Measurements from ENCODE around the gene STK32B. TPM values are rescaled to one million over a fixed set of nuclear protein-coding genes. Genes with fewer than 3 reads are reported as not detected.

The STK32B gene
- polyA plus RNA-seq, 4 donors: 0.27 to 0.75 (median 0.58) TPM; not detected in 1

DNA sequence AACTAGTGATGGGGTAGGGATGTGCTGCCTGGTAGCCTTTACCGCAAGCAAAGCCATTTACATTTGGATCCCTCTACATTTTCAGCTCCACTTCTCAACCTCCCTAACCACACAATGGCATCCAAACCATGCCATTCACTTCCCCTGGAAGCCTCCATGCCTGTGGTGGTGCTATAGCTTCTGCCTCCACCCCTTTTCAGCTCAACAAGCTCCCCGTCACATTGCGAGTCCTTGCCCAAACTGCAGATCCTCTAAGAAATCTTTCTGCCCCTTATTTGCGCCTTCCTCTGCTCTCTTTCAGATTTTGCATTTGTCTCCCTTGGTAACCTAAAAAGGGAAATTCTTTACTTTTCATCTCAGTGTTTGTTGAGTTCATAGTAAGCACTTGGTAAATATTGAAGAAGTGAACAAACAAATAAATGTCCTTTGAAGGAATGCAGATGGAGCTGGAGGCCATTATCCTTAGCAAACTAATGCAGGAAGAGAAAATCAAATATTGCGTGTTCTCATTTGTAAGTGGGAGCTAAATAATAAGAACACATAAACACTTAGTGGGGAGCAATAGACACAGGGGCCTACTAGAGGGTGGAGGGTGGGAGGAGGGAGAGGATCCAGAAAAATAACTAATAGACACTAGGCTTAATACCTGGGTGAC is 38.9 kb upstream of the STK32B start:
- Histone ChIP-seq H3K4me1 (ENCODE audit: control insufficient read depth in 3 of 3, insufficient read depth in 2 of 3, low read depth in 1 of 3, low read length in 2 of 3) (no peaks in the 10 kb centered on the region), H3K27ac (ENCODE audit: low read depth in 1 of 3, low read length in 2 of 3) (no peak overlapping the region), H3K9me3 (ENCODE audit: control insufficient read depth in 2 of 2, insufficient read depth in 1 of 2, low read depth in 1 of 2, low read length in 1 of 2) (no peaks in the 10 kb centered on the region), H3K4me3 (ENCODE audit: low read depth in 1 of 3, low read length in 3 of 3) (no peak overlapping the region), H3K36me3 (ENCODE audit: control insufficient read depth in 3 of 3, insufficient read depth in 2 of 3, low read depth in 1 of 3, low read length in 3 of 3) (no peaks in the 10 kb centered on the region), H3K27me3 (ENCODE audit: control insufficient read depth in 3 of 3, insufficient read depth in 3 of 3, low read length in 3 of 3) (peaks cover 0 to 7% (median 4%) of the 10 kb centered on the region in 3 donors)
- FAIRE-seq: no peak
- DNase-seq: no peak
- WGBS, 3 donors: 45 to 68% (median 65%) methylated on average over 5 of the region's 5 CpGs

GRCh38 chr4:5012958-5013357 is 38.3 kb upstream of the STK32B start:
- Histone ChIP-seq H3K4me1 (ENCODE audit: control insufficient read depth in 3 of 3, insufficient read depth in 2 of 3, low read depth in 1 of 3, low read length in 2 of 3) (no peaks in the 10 kb centered on the region), H3K27me3 (ENCODE audit: control insufficient read depth in 3 of 3, insufficient read depth in 3 of 3, low read length in 3 of 3) (peaks cover 0 to 7% (median 4%) of the 10 kb centered on the region in 3 donors), H3K36me3 (ENCODE audit: control insufficient read depth in 3 of 3, insufficient read depth in 2 of 3, low read depth in 1 of 3, low read length in 3 of 3) (no peaks in the 10 kb centered on the region), H3K27ac (ENCODE audit: low read depth in 1 of 3, low read length in 2 of 3) (no peak overlapping the region), H3K9me3 (ENCODE audit: control insufficient read depth in 2 of 2, insufficient read depth in 1 of 2, low read depth in 1 of 2, low read length in 1 of 2) (no peaks in the 10 kb centered on the region), H3K4me3 (ENCODE audit: low read depth in 1 of 3, low read length in 3 of 3) (no peak overlapping the region)
- DNase-seq (no peak), FAIRE-seq (no peak)
- 34 to 67% (median 50%) methylated on average over 2 of the region's 2 CpGs for WGBS, 3 donors

- H3K27me3 ChIP-seq (ENCODE audit: control insufficient read depth in 3 of 3, insufficient read depth in 3 of 3, low read length in 3 of 3): peaks cover 0 to 11% (median 8%) of the 10 kb centered on the region in 3 donors
These were observed 37.1 kb upstream of the STK32B start for GRCh38 chr4:5014007-5014682.

DNA sequence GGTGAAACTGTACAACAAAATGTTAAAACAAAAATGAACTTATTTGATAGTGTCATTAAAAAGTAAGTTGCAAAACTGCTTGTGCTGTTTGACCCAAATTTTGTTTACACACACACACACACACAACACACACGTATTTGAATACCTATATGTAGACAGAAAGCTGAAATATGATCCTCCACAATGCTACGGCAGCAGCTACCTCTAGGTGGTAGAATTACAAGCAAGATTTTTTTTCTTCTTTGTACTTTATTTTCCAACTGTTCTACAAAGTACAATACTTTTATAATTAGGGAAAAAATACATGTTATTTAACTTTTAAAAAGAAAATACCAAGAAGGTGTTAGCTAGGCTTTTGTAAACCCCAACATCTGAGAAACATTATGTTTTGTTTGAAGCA is 33.2 kb upstream of the STK32B start:
- no peaks in the 10 kb centered on the region for H3K4me1 ChIP-seq (ENCODE audit: control insufficient read depth in 3 of 3, insufficient read depth in 2 of 3, low read depth in 1 of 3, low read length in 2 of 3)
- H3K27ac ChIP-seq (ENCODE audit: low read depth in 1 of 3, low read length in 2 of 3): no peak overlapping the region
- FAIRE-seq (no peak), DNase-seq (no peak)
- 12 to 33% (median 18%) methylated on average over 2 of the region's 2 CpGs for WGBS, 3 donors
- no peaks in the 10 kb centered on the region for H3K36me3 ChIP-seq (ENCODE audit: control insufficient read depth in 3 of 3, insufficient read depth in 2 of 3, low read depth in 1 of 3, low read length in 3 of 3)
- H3K4me3 ChIP-seq (ENCODE audit: low read depth in 1 of 3, low read length in 3 of 3): no peak overlapping the region
- peaks cover 0 to 6% of the 10 kb centered on the region in 2 donors for H3K9me3 ChIP-seq (ENCODE audit: control insufficient read depth in 2 of 2, insufficient read depth in 1 of 2, low read depth in 1 of 2, low read length in 1 of 2)
- H3K27me3 ChIP-seq (ENCODE audit: control insufficient read depth in 3 of 3, insufficient read depth in 3 of 3, low read length in 3 of 3): peaks cover 0 to 16% (median 8%) of the 10 kb centered on the region in 3 donors

More at GRCh38 chr4:5014007-5014682, 37.1 kb upstream of the STK32B start:
- H3K9me3 ChIP-seq (ENCODE audit: control insufficient read depth in 2 of 2, insufficient read depth in 1 of 2, low read depth in 1 of 2, low read length in 1 of 2): no peaks in the 10 kb centered on the region
- DNase-seq (no peak), FAIRE-seq (no peak)
- 46 to 60% (median 47%) methylated on average over 7 of the region's 7 CpGs for WGBS, 3 donors
- no peak overlapping the region for H3K4me3 ChIP-seq (ENCODE audit: low read depth in 1 of 3, low read length in 3 of 3)
- H3K27ac ChIP-seq (ENCODE audit: low read depth in 1 of 3, low read length in 2 of 3): no peak overlapping the region
- no peaks in the 10 kb centered on the region for H3K36me3 ChIP-seq (ENCODE audit: control insufficient read depth in 3 of 3, insufficient read depth in 2 of 3, low read depth in 1 of 3, low read length in 3 of 3)
- no peaks in the 10 kb centered on the region for H3K4me1 ChIP-seq (ENCODE audit: control insufficient read depth in 3 of 3, insufficient read depth in 2 of 3, low read depth in 1 of 3, low read length in 2 of 3)

DNA sequence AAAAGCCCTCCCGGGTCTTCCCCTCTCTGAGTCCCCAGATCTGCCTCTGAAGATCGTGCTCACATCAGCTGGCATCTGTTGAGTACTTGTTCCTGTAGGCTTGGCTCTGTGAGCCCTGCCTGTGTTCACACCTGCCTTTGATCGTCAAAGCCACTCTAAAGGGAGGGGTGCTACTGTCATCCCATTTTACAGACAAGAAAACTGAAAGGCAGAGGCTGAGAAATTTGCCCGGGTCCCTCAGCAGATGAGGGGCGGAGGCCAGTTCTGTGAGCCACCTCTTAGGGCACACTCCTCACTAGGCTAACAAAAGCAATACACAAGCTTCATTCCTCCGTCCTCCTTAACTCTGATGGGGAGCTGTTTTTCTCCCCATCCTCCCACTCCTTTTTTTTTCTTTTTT is 32.7 kb upstream of the STK32B start:
- H3K36me3 ChIP-seq (ENCODE audit: control insufficient read depth in 3 of 3, insufficient read depth in 2 of 3, low read depth in 1 of 3, low read length in 3 of 3): no peaks in the 10 kb centered on the region
- 27 to 41% (median 41%) methylated on average over 6 of the region's 6 CpGs for WGBS, 3 donors
- no peak for FAIRE-seq

GRCh38 chr4:5019274-5019673 is 32.0 kb upstream of the STK32B start, which contains the start of gene CYTL1:
Gene CYTL1 (minus strand): TSS chr4:5019458. CDS start chr4:5019445, 13 bp downstream.
- H3K4me3 ChIP-seq (ENCODE audit: low read depth in 1 of 3, low read length in 3 of 3): peak within 1 kb of the TSS in 1 of 3 donors; percentile 10
- 7 to 13% (median 13%) methylated on average over 28 of the region's 28 CpGs for WGBS, 3 donors

More for the DNA sequence above, 32.7 kb upstream of the STK32B start:
- Histone ChIP-seq H3K27ac (ENCODE audit: low read depth in 1 of 3, low read length in 2 of 3) (no peak overlapping the region), H3K9me3 (ENCODE audit: control insufficient read depth in 2 of 2, insufficient read depth in 1 of 2, low read depth in 1 of 2, low read length in 1 of 2) (peaks cover 0 to 8% of the 10 kb centered on the region in 2 donors), H3K4me3 (ENCODE audit: low read depth in 1 of 3, low read length in 3 of 3) (no peak overlapping the region), H3K27me3 (ENCODE audit: control insufficient read depth in 3 of 3, insufficient read depth in 3 of 3, low read length in 3 of 3) (peaks cover 0 to 16% (median 8%) of the 10 kb centered on the region in 3 donors), H3K4me1 (ENCODE audit: control insufficient read depth in 3 of 3, insufficient read depth in 2 of 3, low read depth in 1 of 3, low read length in 2 of 3) (no peaks in the 10 kb centered on the region)
- DNase-seq: no peak

GRCh38 chr4:5019796-5020195 is 31.5 kb upstream of the STK32B start:
- Histone ChIP-seq H3K4me1 (ENCODE audit: control insufficient read depth in 3 of 3, insufficient read depth in 2 of 3, low read depth in 1 of 3, low read length in 2 of 3) (no peaks in the 10 kb centered on the region), H3K9me3 (ENCODE audit: control insufficient read depth in 2 of 2, insufficient read depth in 1 of 2, low read depth in 1 of 2, low read length in 1 of 2) (peaks cover 0 to 8% of the 10 kb centered on the region in 2 donors), H3K36me3 (ENCODE audit: control insufficient read depth in 3 of 3, insufficient read depth in 2 of 3, low read depth in 1 of 3, low read length in 3 of 3) (no peaks in the 10 kb centered on the region), H3K4me3 (ENCODE audit: low read depth in 1 of 3, low read length in 3 of 3) (no peak overlapping the region), H3K27ac (ENCODE audit: low read depth in 1 of 3, low read length in 2 of 3) (no peak overlapping the region), H3K27me3 (ENCODE audit: control insufficient read depth in 3 of 3, insufficient read depth in 3 of 3, low read length in 3 of 3) (peaks cover 0 to 16% (median 8%) of the 10 kb centered on the region in 3 donors)
- WGBS, 3 donors: 75 to 80% (median 76%) methylated on average over 12 of the region's 12 CpGs
- FAIRE-seq (no peak), DNase-seq (no peak)

More at GRCh38 chr4:5019274-5019673, 32.0 kb upstream of the STK32B start, which contains the start of gene CYTL1:
- Histone ChIP-seq H3K27me3 (ENCODE audit: control insufficient read depth in 3 of 3, insufficient read depth in 3 of 3, low read length in 3 of 3) (peaks cover 0 to 16% (median 8%) of the 10 kb centered on the region in 3 donors), H3K36me3 (ENCODE audit: control insufficient read depth in 3 of 3, insufficient read depth in 2 of 3, low read depth in 1 of 3, low read length in 3 of 3) (no peaks in the 10 kb centered on the region), H3K9me3 (ENCODE audit: control insufficient read depth in 2 of 2, insufficient read depth in 1 of 2, low read depth in 1 of 2, low read length in 1 of 2) (peaks cover 0 to 8% of the 10 kb centered on the region in 2 donors), H3K4me1 (ENCODE audit: control insufficient read depth in 3 of 3, insufficient read depth in 2 of 3, low read depth in 1 of 3, low read length in 2 of 3) (no peaks in the 10 kb centered on the region), H3K27ac (ENCODE audit: low read depth in 1 of 3, low read length in 2 of 3) (no peak within 1 kb of the TSS)
- no peak for FAIRE-seq
- DNase-seq: no peak

DNA sequence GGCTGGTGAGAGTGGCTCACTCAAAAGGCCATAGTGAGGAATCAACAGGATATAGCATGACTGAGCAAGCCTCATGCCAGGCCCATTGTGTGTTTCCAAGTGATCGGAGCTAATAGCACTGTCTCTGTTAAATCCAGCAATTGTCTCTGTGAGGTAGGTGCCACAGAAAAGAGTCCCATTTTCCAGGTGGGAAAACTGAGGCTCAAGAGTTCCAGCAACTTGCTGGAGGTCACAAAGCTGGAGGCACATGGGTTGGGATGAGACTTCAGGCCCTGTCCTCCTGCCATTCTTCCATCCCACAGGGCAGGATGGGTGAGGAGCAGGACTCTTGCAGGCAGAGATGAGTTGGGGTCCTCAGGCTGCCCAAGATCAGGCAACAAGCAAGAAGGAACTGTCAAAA is 30.9 kb upstream of the STK32B start:
- H3K9me3 ChIP-seq (ENCODE audit: control insufficient read depth in 2 of 2, insufficient read depth in 1 of 2, low read depth in 1 of 2, low read length in 1 of 2): peaks cover 0 to 8% of the 10 kb centered on the region in 2 donors
- no peaks in the 10 kb centered on the region for H3K36me3 ChIP-seq (ENCODE audit: control insufficient read depth in 3 of 3, insufficient read depth in 2 of 3, low read depth in 1 of 3, low read length in 3 of 3)
- no peak for DNase-seq
- FAIRE-seq: no peak
- H3K27me3 ChIP-seq (ENCODE audit: control insufficient read depth in 3 of 3, insufficient read depth in 3 of 3, low read length in 3 of 3): peaks cover 0 to 16% (median 8%) of the 10 kb centered on the region in 3 donors
- WGBS, 3 donors: 84 to 90% (median 89%) methylated on average over 1 of the region's 1 CpG
- H3K4me3 ChIP-seq (ENCODE audit: low read depth in 1 of 3, low read length in 3 of 3): no peak overlapping the region
- H3K27ac ChIP-seq (ENCODE audit: low read depth in 1 of 3, low read length in 2 of 3): no peak overlapping the region
- no peaks in the 10 kb centered on the region for H3K4me1 ChIP-seq (ENCODE audit: control insufficient read depth in 3 of 3, insufficient read depth in 2 of 3, low read depth in 1 of 3, low read length in 2 of 3)
